ENCODE results near the gene SREBF1.

Gene SREBF1

GRCh38 chr17:17823433-17824118 lies 13.2 kb downstream of the SREBF1 start:
- Histone ChIP-seq H3K4me1 (ENCODE audit: control insufficient read depth in 1 of 2, insufficient read depth in 1 of 2, low read depth in 1 of 2, low read length in 1 of 2) (peaks cover 44 to 48% of the 10 kb centered on the region in 2 experiments), H3K36me3 (peaks cover 11% of the 10 kb centered on the region), H3K9me3 (no peaks in the 10 kb centered on the region), H3K27me3 (peaks cover 10% of the 10 kb centered on the region), H3K27ac (peak overlapping the region; percentile 74), H3K4me3 (ENCODE audit: low read depth in 1 of 2, low read length in 1 of 2) (peak overlapping the region; percentile 71)
- no peak for TF ChIP-seq CTCF (IDR thresholded peaks at IDR 0.05)

- H3K36me3 ChIP-seq, result peaks cover 20% of the 10 kb centered on the region
- H3K4me1 ChIP-seq (ENCODE audit: control insufficient read depth in 1 of 2, insufficient read depth in 1 of 2, low read depth in 1 of 2, low read length in 1 of 2), result peaks cover 44 to 48% of the 10 kb centered on the region in 2 experiments
- no peak overlapping the region for H3K4me3 ChIP-seq (ENCODE audit: low read depth in 1 of 2, low read length in 1 of 2)
- peaks cover 10% of the 10 kb centered on the region for H3K27me3 ChIP-seq
- no peak overlapping the region for H3K27ac ChIP-seq
- no peaks in the 10 kb centered on the region for H3K9me3 ChIP-seq
- no peak for TF ChIP-seq CTCF (IDR thresholded peaks at IDR 0.05)
These were observed 14.2 kb downstream of the SREBF1 start for GRCh38 chr17:17822616-17823015.

GRCh38 chr17:17822189-17822588 lies 14.6 kb downstream of the SREBF1 start:
- Histone ChIP-seq H3K4me1 (ENCODE audit: control insufficient read depth in 1 of 2, insufficient read depth in 1 of 2, low read depth in 1 of 2, low read length in 1 of 2) (peaks cover 44 to 48% of the 10 kb centered on the region in 2 experiments), H3K9me3 (no peaks in the 10 kb centered on the region), H3K36me3 (peaks cover 25% of the 10 kb centered on the region), H3K27ac (no peak overlapping the region), H3K27me3 (peaks cover 10% of the 10 kb centered on the region), H3K4me3 (ENCODE audit: low read depth in 1 of 2, low read length in 1 of 2) (no peak overlapping the region)
- TF ChIP-seq CTCF (IDR thresholded peaks at IDR 0.05), result no peak

- Histone ChIP-seq H3K27me3 (peaks cover 10% of the 10 kb centered on the region), H3K4me3 (ENCODE audit: low read depth in 1 of 2, low read length in 1 of 2) (no peak overlapping the region), H3K27ac (no peak overlapping the region), H3K4me1 (ENCODE audit: control insufficient read depth in 1 of 2, insufficient read depth in 1 of 2, low read depth in 1 of 2, low read length in 1 of 2) (peaks cover 32 to 33% of the 10 kb centered on the region in 2 experiments), H3K36me3 (peaks cover 40% of the 10 kb centered on the region), H3K9me3 (no peaks in the 10 kb centered on the region)
- no peak for TF ChIP-seq CTCF (IDR thresholded peaks at IDR 0.05)
These were observed 16.2 kb downstream of the SREBF1 start for GRCh38 chr17:17820463-17821158.

GRCh38 chr17:17820046-17820445 lies 16.7 kb downstream of the SREBF1 start:
- peaks cover 46% of the 10 kb centered on the region for H3K36me3 ChIP-seq
- H3K27me3 ChIP-seq, result peaks cover 10% of the 10 kb centered on the region
- H3K9me3 ChIP-seq, result no peaks in the 10 kb centered on the region
- no peak for TF ChIP-seq CTCF (IDR thresholded peaks at IDR 0.05)
- no peak overlapping the region for H3K27ac ChIP-seq
- H3K4me3 ChIP-seq (ENCODE audit: low read depth in 1 of 2, low read length in 1 of 2), result no peak overlapping the region
- peaks cover 30 to 33% of the 10 kb centered on the region in 2 experiments for H3K4me1 ChIP-seq (ENCODE audit: control insufficient read depth in 1 of 2, insufficient read depth in 1 of 2, low read depth in 1 of 2, low read length in 1 of 2)
